GM21367 (cell line): ENCODE data around the gene PM20D1.

ENCODE experiments used
- ATAC-seq: cut with Tn5 transposase; IDR thresholded peaks from one replicate; pipeline ENCODE4 v1.9.1; 2021; ENCODE audit not compliant: unreplicated experiment

The PM20D1 gene

DNA sequence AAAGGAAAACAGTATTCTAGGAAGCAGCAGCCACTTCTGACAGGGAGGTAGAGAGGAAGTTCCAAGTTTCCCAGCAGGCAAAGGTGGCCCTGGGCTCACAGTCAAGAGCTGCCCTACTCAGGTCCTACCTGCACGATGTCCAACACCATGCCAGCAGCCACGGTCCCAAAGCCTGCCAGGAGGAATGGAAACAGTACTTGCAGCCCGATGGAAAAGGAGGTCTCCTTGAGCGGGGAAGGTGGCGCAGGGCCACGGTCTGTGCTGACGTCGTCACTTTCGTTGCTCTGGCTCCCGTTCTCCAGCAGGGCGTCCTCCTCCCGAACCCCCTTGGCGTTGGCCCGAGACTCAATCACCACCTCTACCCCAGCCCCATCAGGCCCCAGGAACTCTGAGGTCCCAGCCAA lies 40.0 kb downstream of the PM20D1 start:
- no peak for ATAC-seq

DNA sequence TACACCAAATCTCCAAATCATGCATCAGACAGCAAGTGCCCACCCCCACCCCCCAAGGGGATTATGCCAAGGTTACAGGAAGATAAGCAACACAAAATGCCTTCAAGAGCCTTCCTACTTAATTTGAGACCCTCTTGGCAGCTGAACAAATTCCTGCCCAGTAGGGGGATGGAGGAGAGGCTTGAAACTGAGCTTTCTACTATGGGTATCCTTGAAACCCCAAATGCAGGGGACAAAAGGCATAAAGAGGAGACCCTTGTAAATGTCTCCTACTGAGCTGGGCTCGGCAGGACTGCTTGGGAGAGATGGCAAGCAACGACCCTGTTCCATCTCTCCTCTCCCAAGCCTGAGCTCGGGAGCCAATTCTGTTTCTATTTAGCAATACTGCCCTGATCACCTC lies 40.5 kb downstream of the PM20D1 start:
- ATAC-seq: no peak

DNA sequence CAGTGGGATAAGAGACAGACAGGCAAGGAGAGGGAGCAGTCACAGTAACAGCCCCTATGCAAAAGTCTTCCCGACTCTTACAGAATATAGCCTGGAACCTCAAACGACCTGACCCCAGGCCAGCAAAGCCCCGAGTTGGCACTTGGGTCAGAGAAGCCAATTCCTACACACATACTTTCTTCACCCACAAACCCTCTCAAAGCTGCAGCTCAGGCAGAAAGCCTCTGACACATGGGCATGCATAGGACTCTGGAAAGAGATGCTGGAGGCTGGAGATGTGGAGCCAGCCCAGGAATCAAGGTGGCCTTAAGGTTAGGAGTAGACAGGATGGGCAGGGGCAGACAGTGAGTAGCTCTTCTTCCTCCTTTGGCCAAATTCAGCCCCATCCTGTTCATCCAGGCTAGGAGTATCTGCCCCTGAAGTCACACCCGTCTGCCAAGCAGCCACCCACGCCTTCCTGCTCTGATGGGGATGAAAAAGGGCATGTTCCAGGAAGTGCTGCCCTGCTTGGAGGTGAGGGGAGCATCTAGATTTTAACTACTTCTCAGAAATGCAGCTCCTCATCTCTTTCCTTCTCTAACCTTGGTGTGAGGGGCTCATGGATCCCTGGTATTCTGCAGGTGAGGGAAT lies 44.7 kb downstream of the PM20D1 start:
- no peak for ATAC-seq

DNA sequence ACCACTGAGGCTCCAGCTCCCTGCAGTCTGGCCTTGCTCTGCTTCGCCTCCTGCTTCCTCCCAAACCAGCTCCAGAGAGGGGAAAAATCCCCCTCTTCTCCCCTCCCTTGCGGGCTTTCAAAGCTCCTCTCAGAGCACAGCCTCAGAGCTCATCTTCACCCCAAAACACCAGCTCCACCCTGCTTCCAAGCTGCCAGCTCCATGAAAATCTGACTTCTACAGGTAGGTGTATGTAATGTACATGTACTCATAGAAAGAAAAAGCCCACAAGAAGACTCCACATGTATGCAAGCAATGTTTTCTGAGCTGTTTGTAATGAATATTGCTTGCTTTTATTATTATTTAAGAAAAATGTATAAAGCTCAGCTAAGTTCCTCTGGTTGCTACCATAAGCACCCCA lies 45.3 kb downstream of the PM20D1 start:
- no peak for ATAC-seq

DNA sequence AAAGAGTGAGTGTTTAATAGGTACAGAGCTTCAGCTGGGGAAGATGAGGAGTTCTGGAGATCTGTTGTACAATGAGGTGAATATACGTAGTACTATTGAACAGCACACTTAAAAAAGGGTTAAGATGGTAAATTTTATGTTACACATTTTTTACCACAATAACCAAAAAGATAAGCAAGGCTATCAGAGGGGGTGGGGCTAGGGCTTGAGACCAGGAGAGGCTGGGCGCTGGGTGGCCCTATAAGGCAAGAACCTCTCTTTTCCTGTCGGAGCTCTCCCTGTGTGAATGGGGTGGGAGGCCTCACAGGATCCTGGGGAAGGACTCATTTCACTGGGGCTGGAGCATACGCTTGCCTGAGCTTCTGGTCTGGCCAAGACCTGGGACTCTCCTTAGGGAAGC lies 45.9 kb downstream of the PM20D1 start:
- no peak for ATAC-seq

DNA sequence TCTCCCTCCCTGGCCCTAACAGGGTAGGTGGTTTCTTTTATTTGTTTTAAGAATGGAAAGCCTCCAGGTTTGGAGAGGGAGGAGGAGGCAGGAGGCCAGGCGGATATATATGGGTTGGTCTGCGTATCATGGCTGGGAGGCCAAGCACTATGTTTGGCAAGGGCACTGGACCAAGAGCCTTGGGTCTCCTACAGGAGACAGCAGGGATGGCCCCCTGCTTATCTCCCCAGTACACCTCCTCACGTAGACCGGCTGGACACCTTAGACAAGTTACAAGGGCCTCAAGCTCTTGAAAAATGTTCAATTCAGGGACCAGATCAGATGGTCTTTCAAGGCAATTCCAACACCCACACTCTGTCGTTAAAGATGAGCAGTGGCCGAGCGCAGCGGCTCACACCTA lies 47.9 kb downstream of the PM20D1 start:
- no peak for ATAC-seq

DNA sequence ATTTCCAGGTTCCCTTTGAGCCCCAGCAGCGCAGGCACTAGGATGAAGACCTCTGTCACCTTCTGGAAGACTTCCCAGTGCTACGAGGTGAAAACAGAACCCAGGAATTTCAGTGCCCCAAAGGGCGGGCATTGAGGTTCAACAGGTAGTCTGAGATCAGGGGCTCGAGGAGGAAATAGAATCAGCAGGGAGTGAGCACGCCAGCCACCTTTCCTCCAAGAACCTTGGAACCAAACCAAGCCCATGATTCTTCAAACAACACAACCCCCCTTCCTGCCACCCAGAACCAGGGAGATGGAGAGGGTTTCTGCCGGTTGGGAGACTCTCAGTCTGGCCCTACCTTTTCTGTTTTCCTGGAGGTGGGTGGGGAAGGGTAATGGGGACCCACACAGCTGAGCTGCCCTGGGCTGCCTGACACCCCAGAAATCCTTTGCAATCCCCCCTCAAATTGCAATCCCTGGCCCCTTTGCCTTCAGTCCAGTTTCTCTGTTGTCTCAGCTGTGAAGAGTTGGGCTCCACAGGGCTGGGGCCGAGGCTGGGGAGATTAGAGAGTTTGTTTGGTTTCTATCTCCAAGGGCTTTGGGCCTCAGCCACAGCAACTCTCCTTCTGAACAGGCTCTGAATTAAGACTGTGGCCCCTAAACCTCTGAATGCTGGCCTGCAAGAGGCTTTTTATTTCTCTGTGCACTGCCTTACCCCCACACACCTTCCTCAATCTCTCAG lies 48.8 kb downstream of the PM20D1 start:
- no peak for ATAC-seq

DNA sequence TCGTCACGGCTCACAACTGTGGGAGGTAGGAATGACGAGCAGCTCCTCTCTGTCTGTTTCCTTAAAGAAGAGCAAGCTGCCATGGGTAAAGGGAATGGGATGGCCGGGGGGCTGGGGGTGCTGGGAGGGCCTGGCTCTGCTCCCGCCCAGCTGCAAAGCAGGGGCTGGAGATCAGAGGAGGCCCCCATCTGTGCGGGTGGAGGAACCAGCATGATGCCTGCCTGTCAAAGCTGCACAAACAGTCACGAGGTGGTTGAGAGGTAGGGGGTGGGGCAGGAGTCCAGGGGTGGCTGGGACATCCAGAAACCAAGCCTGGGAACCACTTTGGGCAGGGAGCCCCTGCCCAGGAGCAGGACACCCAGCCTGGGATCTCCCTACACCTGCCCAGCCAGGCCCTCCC lies 49.5 kb downstream of the PM20D1 start:
- ATAC-seq: no peak

DNA sequence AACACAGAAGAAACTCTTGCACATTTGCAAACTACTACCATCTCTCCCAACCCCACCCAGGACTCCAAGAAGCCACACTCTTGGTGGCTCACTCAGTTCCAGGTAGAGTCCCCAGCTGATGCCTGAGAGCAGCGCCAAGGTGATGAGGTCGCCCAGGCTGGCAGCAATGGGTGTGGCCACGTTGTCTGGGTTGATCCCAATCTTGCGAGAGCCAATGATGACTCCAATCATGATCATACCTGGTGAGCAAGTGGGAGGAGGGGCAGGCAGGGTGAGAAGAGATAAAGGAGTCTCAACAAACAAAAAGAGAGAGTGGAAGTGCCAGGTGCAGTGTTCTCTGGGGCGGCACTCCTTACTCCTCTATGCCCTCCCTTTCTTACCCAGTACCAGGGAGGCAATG lies 51.4 kb downstream of the PM20D1 start:
- no peak for ATAC-seq

DNA sequence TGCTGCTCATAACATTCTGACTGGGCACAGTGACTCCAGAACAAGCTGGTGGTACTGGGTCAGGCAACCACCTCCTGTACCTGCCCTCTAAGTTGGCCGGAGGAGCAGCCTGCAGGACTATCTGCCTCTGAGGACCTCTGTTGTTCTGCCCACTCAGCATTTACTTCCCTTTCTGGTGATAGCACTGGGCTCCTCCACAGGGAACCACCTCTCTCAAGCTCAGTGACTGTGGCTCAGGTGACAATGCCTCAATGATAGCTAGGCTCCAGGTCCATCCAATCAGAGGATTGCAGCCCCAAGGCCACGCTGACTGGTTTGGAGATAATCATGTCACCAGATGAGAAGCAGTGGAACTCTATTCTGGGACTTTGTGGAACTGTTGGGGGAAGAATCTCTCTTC lies 52.8 kb downstream of the PM20D1 start:
- ATAC-seq: no peak

DNA sequence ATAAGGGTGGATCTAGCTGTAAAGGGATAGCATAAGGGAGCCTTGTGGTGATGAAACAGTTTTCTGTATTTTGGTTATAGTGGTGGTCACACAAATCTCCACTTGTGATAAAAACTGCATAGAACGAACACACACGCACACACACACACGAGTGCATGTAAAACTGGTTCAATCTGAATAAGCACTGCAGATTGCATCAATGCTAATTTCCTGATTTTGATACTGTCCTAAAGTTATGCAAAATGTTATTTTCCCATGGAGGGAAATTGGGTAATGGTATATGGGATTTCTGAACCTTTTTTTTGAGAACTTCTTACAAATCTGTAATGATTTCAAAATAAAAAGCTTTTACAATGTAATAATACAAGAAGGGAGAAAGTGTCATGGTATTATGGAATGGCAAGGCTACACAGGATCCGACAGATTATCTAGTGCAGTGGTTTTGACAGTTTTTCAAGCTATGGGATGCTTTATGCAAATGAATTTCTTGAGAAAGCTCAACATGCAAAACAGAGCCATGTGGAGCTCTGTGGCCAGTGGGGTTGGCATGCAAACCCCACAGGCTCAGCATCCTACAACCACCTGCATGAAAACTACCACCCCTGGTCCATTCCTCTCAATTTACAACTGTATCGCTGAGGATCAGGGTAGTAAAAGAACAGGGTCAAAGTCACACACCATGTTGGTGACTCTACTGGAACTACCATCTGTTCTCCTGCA lies 55.8 kb downstream of the PM20D1 start:
- no peak for ATAC-seq

DNA sequence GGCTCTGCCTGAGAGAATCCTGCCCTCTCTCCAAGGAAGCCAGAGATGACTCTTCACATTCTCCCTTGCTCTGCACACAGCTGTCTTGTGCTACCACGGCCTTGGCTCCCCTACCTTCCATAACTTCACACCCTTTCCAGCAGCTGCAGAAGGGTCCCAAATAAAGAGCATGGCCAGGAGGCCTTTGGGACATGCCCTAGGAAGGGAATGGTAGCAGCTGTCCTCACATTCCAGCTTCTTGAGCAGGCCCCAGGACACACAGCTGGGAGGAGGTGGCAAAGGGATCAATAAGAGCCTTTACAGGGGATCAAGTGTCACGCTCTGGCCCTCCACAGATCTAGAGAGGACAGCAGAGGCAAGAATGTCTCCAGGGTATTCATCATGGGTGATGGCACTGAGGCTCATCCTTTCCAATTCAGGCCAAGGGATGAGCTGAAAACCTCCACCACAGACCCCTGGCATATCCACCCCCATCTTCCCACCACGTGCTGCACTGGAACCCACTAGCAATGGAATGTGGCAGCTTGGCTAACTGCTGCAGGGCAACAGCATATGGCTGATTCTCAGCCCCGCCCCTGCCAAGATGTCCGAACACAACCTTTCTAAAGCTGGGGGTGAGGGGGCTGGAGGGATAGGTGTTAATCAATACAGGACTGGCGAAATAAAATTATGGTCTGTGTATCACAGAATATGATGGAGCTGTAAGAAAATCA lies 56.8 kb downstream of the PM20D1 start:
- no peak for ATAC-seq

DNA sequence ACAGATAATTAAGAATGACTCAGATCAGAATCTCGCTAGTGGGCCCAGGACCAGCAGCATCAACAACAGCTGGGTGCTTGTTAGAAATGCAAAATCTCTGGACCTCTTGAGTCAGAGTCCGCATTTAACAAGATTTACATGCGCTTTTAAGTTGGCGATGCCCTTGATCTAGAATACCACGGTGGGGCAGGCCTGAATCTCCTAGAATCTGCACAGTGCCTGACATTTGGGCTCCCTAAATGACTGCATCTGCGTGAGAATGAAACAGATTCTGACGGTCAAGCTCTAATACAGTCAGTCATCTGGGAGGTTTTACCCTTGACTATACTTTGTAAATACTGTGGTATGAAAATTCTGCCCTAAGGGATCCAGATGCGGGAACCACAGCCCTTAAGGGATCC lies 57.5 kb downstream of the PM20D1 start:
- no peak for ATAC-seq

DNA sequence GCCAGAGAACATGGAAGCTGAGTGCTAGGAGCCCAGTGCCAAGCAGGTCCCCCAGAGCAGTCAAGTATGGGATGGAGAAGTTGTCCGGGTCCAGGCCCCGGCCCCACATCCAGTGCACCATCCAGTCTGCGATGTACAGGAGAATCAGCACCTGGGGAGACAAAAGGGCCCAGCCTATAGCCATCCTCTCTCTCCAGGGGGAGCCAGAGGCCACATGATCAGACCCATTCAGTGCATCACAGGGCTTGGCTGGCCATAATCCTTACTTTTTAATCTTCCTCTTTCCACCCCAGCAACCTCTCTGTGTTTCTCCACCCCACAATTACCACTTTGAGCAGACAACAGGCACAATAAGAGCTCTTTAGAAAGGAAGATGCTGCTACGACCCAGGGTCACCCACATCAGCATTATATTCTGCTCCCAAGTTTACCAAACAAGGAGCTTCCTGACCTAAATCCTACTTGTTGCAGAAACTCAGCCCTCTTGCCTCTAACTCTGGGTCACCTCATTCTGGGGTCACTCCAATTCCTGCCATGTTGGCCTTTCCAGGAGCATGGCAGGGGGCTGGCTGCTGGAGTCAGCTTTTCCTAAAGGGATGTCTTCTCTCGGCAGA lies 58.3 kb downstream of the PM20D1 start:
- no peak for ATAC-seq

DNA sequence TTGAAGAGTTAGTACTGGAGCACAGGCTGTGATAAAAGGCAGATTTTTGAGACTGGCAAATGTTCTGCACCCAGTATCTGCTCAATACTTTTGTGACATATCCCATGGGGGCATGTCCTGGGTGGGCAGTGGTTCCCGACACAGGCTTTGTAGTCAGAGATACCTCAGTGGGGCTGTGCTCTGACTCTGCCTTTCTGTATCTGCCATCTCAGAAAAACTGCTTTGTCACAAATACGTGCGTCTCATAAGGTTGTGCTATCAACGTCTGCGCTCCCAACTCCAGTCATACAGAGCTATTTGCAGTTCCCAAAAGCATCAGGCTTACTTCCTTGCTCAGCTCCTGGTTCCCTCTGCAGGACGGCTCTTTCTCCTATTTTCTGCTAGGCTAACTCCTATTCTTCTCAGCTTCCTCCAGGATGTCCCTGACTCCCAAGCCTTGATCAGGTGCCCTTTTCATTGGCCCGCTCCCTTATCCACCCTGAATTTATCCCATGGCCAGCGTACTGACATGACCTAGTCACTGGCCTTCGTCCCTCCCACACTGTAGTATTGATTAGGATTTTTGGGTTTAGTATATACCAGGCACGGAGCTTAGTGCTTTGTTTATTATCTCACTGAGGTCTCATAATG lies 62.5 kb downstream of the PM20D1 start:
- no peak for ATAC-seq

DNA sequence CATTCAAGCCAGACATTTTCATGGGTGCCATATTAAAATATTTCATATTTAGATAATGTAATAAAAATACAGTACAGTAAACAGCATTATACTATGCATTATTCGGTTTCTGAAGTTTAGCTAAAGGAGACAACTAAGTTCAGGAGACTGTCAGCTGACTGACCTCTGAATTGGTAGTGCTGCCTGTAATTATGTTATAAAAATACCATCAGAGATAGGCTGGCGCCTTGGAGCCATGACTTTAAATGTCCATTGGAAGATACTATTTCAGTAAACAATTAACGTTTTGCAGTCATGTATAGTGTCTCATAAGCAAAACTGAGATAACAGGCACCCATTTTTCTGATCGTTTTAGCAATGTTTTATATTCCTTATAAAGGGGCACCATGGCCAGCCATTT lies 63.3 kb downstream of the PM20D1 start:
- no peak for ATAC-seq

DNA sequence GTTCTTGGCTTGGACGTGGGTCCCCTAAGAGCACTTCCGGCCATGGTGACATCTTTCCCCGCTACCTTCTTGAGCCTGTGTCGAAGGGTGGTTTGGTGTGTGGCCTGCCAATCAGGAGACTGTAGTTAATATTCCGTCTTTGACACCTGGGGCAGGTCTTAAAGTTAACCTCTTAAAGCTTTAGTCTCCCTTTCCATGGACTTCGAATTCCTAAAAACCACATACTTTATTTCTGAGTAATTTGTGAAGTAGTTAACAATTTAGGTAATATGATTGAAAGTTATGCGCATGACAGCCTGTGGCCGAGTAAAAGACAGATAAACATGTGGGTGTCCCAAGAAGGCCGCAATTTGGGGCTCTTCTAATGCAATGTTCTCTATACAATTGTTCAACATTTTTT lies 64.5 kb downstream of the PM20D1 start:
- no peak for ATAC-seq

DNA sequence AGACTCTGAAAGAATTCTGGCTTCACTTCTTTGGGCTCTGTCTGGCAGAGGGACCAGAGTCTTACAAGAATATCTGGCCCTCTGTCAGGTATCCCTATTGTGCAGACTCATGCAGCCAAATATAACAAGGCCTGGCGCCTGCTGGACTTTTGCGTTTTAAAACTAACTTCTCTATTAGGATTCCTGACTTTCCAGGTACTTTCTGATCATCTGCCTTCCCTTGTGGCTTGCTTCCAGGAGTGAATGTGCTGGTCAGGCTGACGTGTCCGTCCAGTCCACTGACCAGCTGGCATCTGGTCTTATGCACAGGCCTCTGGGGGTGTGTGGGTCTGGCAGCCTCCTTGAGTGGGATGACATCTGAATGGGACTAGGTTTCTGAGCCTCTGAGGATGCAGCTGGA lies 66.0 kb downstream of the PM20D1 start:
- ATAC-seq: no peak

DNA sequence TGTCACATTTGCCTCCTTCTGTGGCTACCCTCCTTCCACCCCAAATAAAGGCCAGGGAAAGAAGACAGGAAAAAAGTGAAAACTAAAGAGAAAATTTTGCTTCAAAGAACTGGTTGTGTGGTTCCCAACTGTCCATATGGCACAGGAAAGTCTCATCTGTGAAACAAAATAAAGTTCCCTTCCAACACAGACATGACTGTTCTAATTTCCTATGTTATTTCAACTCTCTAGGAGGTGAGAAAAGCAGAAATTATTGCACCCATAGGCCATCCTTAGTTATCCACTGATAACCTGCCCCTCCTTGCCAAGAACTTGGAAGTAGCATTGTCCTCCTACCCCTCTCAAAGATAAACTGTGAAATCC lies 66.5 kb downstream of the PM20D1 start:
- ATAC-seq: no peak

DNA sequence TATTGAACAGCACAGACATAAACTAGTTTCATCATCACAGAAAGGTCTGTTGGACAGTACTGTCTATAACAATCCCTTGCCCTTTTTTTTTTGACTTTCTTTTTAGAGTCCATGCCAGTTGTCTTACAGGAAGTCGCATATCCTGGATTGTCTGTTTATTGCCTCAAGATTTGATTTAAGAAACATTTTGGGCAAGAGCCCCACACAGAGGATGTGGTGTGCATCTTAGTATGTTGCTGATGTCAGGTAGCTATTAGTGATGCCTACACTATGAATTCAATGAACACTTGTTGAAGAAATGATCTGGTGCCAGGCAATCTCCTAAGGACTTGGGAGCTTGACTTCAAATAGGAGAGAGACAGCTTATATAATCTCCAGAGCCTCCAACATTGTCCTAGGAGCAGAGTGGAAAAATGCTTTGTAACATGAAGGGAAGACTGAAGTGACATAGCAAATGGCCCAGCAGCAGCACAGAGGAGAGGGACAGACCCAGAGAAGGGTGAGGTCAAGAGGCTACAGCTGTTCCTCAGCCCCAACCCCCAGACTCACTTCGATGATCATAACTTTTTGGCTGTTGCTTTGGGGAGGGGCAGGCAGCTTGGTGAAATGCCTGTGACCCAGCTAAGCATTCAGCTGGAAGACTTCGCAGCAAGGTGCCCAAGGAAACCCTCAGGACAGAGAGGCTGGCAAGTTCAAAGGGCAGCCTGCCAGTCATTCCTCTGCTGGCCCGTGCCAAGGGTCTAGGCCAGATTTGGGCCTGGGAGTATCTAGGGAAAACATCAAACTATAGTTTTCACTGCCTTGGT lies 67.1 kb downstream of the PM20D1 start:
- no peak for ATAC-seq
